Loucy (cell line): ENCODE measurements around the gene MAP3K5.

Experiments
- H2AFZ ChIP-seq: fragments of 200-600 bp; sonication (generic); 2 replicates; pipeline ENCODE4 v1.6.0; 2016; ENCODE audit warnings: antibody characterized with exemption, mild to moderate bottlenecking, low read length, moderate library complexity
- H3F3A ChIP-seq: fragments of 200-600 bp; 2 replicates; pipeline ENCODE4 v1.6.0; 2016; ENCODE audit warnings: antibody characterized with exemption, low read depth, mild to moderate bottlenecking
- H3K27me3 ChIP-seq: fragments of 200-600 bp; sonication (generic); 2 replicates; pipeline ENCODE4 v1.6.1; 2014; ENCODE audit warnings: low read length, mild to moderate bottlenecking; ENCODE audit not compliant: insufficient read depth, poor library complexity, severe bottlenecking
- H3K36me3 ChIP-seq: fragments of 200-600 bp; sonication (generic); 2 replicates; pipeline ENCODE4 v1.6.1; 2016; ENCODE audit warnings: low read length; ENCODE audit not compliant: insufficient read depth
- H3K4me1 ChIP-seq: fragments of 200-600 bp; sonication (generic); 2 replicates; pipeline ENCODE4 v1.5.1; 2014; ENCODE audit warnings: low read length, mild to moderate bottlenecking; ENCODE audit not compliant: insufficient read depth, poor library complexity, severe bottlenecking
- H3K4me2 ChIP-seq: fragments of 200-600 bp; sonication (generic); 2 replicates; pipeline ENCODE4 v1.6.0; 2014; ENCODE audit warnings: antibody characterized with exemption, low read length, low read depth, mild to moderate bottlenecking; ENCODE audit not compliant: poor library complexity, severe bottlenecking
- H3K4me3 ChIP-seq: fragments of 200-600 bp; sonication (generic); 2 replicates; pipeline ENCODE4 v1.5.1; 2014; ENCODE audit warnings: low read length, mild to moderate bottlenecking, mixed read lengths; ENCODE audit not compliant: poor library complexity, severe bottlenecking
- H3K79me2 ChIP-seq: fragments of 200-600 bp; sonication (generic); 2 replicates; pipeline ENCODE4 v1.6.1; 2014; ENCODE audit warnings: low read length; ENCODE audit not compliant: insufficient read depth
- H3K9ac ChIP-seq: fragments of 200-600 bp; sonication (generic); 2 replicates; pipeline ENCODE4 v1.6.0; 2014; ENCODE audit warnings: mild to moderate bottlenecking, low read depth, low read length, moderate library complexity; ENCODE audit not compliant: poor library complexity, severe bottlenecking
- H3K9me2 ChIP-seq: fragments of 200-600 bp; sonication (generic); replicated peaks from 2 replicates; pipeline ENCODE4 v1.6.1; 2016; ENCODE audit warnings: low read depth, low read length, mixed read lengths
- H3K9me3 ChIP-seq: fragments of 200-600 bp; sonication (generic); 2 replicates; pipeline ENCODE4 v1.6.1; 2014; ENCODE audit warnings: mild to moderate bottlenecking, antibody characterized with exemption, low read length, low read depth; ENCODE audit not compliant: insufficient read depth
- H4K20me1 ChIP-seq: fragments of 200-600 bp; sonication (generic); 2 replicates; pipeline ENCODE4 v1.6.0; 2014; ENCODE audit warnings: antibody characterized with exemption, low read length, mild to moderate bottlenecking; ENCODE audit not compliant: insufficient read depth, poor library complexity, severe bottlenecking
- EZH2phosphoT487 ChIP-seq: fragments of 200-600 bp; IDR thresholded peaks from 2 replicates; pipeline ENCODE4 v1.6.1; 2018; ENCODE audit warnings: antibody characterized with exemption, mild to moderate bottlenecking, moderate library complexity, borderline replicate concordance
- TF ChIP-seq, protein P1 (sequence below): fragments of 200-600 bp; sonication (generic); conservative IDR thresholded peaks from 2 replicates; pipeline ENCODE4 v1.5.1; 2014; ENCODE audit warnings: mild to moderate bottlenecking, antibody characterized with exemption, low read length

Gene MAP3K5

DNA sequence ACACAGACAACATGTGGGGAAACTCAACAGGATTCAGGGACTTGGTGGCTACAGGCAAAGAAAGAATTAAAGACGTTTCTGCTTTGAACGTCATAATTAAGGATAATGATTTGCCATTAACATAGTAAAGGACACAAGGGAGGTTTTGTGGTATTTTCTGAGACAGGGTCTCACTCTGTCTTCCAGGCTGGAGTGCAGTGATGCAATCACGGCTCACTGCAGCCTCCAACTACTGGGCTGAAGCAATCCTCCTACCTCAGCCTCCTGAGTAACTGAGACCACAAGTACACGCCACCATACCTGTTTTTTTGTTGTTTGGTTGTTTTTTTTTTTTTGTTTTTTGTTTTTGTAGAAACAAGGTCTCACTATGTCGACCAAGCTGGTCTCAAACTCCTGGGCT is 62.4 kb downstream of the MAP3K5 start:
- H3K27me3 ChIP-seq: no peaks in the 10 kb centered on the region
- no peaks in the 10 kb centered on the region for H3K79me2 ChIP-seq
- no peaks in the 10 kb centered on the region for H3F3A ChIP-seq
- H3K4me3 ChIP-seq: no peak overlapping the region
- H3K4me2 ChIP-seq: no peak overlapping the region
- H3K9ac ChIP-seq: no peak overlapping the region
- no peaks in the 10 kb centered on the region for H3K4me1 ChIP-seq
- no peak overlapping the region for H2AFZ ChIP-seq
- no peaks in the 10 kb centered on the region for H4K20me1 ChIP-seq
- TF ChIP-seq EZH2phosphoT487: no peak
- TF ChIP-seq, protein P1, sequence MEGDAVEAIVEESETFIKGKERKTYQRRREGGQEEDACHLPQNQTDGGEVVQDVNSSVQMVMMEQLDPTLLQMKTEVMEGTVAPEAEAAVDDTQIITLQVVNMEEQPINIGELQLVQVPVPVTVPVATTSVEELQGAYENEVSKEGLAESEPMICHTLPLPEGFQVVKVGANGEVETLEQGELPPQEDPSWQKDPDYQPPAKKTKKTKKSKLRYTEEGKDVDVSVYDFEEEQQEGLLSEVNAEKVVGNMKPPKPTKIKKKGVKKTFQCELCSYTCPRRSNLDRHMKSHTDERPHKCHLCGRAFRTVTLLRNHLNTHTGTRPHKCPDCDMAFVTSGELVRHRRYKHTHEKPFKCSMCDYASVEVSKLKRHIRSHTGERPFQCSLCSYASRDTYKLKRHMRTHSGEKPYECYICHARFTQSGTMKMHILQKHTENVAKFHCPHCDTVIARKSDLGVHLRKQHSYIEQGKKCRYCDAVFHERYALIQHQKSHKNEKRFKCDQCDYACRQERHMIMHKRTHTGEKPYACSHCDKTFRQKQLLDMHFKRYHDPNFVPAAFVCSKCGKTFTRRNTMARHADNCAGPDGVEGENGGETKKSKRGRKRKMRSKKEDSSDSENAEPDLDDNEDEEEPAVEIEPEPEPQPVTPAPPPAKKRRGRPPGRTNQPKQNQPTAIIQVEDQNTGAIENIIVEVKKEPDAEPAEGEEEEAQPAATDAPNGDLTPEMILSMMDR: no peak
- H3K9me2 ChIP-seq: no peaks in the 10 kb centered on the region
- H3K36me3 ChIP-seq: no peaks in the 10 kb centered on the region
- H3K9me3 ChIP-seq: no peaks in the 10 kb centered on the region

DNA sequence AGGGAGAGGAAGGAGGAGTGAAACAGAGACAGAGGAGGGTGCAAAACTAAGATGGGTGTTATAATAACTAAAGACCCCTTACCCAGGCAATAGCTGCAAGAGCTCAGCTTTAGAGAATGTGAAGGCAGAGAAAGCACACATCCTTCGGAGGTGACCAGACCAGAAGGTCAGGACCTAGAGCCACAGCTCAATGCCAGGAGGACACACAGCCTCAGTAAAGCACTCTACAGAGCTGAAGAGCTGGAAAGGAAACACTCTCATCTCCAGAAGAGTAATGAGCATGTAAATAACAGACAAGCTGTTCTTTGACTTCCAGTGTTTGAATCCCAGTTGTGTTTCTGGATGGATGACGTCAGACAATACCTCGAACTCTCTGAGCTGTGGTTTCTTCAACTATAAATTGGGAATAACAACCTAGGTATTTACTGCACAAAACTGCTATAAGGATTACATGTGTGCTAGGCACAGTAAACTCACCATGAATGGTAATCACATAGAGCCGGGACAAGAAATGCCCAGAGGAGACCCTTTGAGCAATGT is 63.2 kb downstream of the MAP3K5 start:
- no peaks in the 10 kb centered on the region for H3K27me3 ChIP-seq
- H3K9me2 ChIP-seq: no peaks in the 10 kb centered on the region
- H3K4me3 ChIP-seq: no peak overlapping the region
- H3K9ac ChIP-seq: no peak overlapping the region
- no peaks in the 10 kb centered on the region for H3K4me1 ChIP-seq
- no peaks in the 10 kb centered on the region for H3F3A ChIP-seq
- no peak overlapping the region for H2AFZ ChIP-seq
- no peaks in the 10 kb centered on the region for H3K79me2 ChIP-seq
- TF ChIP-seq, protein P1: no peak
- TF ChIP-seq EZH2phosphoT487: no peak
- H3K4me2 ChIP-seq: no peak overlapping the region
- no peaks in the 10 kb centered on the region for H4K20me1 ChIP-seq
- no peaks in the 10 kb centered on the region for H3K36me3 ChIP-seq
- H3K9me3 ChIP-seq: no peaks in the 10 kb centered on the region

DNA sequence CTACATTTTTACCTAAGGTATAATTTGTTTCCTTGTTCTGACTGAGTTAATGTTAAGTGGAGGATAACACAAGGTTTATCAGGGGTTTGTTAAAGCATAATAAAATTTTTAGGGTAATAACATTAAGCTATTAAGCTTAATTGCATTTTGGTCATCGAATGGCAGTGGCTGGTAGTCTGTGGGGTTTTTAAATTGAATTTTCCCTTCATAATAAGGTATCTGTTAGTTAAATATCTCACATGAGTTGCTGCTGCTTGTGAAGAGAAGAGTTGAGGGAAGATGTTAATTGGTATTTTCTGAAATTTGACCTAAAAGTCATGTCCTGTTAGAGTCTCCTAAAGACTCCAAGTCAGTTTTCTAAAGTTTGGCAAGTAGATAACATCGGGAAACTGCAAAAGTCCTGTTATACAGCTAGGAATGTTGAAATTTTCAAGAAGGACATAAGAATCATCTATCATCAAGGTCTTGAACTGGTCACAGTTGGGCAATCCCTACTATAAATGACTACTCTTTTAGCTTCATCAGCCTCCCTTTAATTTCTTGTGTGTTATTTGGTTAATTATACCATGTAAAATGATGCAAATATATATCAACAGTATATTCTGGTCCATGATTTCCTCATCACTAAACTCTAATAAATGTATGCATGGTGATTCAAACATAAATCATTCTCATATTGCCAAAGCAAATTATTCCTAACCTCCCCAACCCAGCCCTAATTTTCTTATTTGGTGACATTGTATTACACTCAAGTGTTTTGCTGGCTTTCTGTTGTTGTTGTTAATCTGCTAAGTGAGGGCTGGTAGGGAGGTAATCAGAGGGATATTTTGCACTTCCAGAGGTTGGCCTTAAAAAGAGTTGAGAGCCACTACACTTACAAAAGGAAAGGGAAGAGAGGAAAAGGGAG is 64.0 kb downstream of the MAP3K5 start:
- no peak overlapping the region for H3K4me2 ChIP-seq
- no peak for TF ChIP-seq EZH2phosphoT487
- TF ChIP-seq, protein P1: no peak
- no peak overlapping the region for H3K9ac ChIP-seq
- H3K9me2 ChIP-seq: no peaks in the 10 kb centered on the region
- no peaks in the 10 kb centered on the region for H3K36me3 ChIP-seq
- H2AFZ ChIP-seq: no peak overlapping the region
- no peaks in the 10 kb centered on the region for H4K20me1 ChIP-seq
- no peaks in the 10 kb centered on the region for H3K27me3 ChIP-seq
- no peaks in the 10 kb centered on the region for H3K4me1 ChIP-seq
- no peaks in the 10 kb centered on the region for H3K79me2 ChIP-seq
- no peaks in the 10 kb centered on the region for H3K9me3 ChIP-seq
- no peaks in the 10 kb centered on the region for H3F3A ChIP-seq
- no peak overlapping the region for H3K4me3 ChIP-seq
